Epithelial cell of esophagus (primary cell): Measurements from ENCODE around the gene GRIN1.
"Not testable (repeated sequence)": the region's sequence is repeated elsewhere in the genome, so short reads cannot be mapped to it uniquely, and the experiment has no call there.

Experiments
- DNase-seq: peaks from one replicate; pipeline ENCODE4 v3.0.0; 2010; ENCODE audit warnings: low read depth
- H3K4me3 ChIP-seq: 2 replicates; pipeline ENCODE4 v1.5.1; 2011; ENCODE audit warnings: mild to moderate bottlenecking, low read length, control low read depth
- CTCF ChIP-seq: IDR thresholded peaks from 2 replicates; pipeline ENCODE4 v1.5.1; 2011; ENCODE audit warnings: low read depth, mild to moderate bottlenecking, low read length, control low read depth, inconsistent platforms; ENCODE audit not compliant: insufficient read depth; ENCODE audit errors: missing control alignments

GRIN1 gene

DNA sequence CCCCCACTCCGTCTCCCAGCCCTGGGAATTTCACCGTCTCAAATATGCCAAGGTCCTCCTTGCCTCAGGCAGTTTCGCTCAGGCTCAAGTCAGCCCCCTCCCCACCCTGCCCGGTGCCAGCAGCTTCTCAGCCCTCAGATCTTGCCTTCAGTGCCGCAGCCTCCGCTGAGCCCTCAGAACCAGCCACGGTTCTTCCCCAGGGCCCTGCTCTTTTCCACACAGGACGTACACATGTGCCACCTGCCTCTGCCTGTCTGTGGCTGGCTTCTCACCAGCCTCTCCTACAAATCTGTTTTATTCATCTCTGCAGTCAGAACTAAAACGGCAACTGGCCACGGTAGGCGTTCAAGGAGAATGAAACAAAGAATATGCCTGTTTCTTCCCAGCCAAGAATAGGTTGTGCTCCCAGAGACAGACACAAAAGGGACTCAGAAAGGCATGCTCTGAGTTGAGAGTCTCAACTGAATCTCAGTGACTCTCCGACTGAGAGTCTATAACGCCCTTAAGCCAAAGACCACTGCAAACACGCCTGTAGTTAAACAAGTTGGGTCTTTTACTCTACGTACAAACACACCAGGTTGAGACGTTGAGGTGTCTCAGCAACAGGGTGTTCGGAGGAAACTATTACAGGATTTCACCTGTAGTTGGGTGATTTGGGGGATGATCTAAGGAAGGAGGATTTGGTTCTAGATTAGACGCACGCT, 10.6 kb upstream of the GRIN1 start:
- no peak for DNase-seq
- no peak for TF ChIP-seq CTCF
- H3K4me3 ChIP-seq, result peak overlapping the region; percentile 78

DNA sequence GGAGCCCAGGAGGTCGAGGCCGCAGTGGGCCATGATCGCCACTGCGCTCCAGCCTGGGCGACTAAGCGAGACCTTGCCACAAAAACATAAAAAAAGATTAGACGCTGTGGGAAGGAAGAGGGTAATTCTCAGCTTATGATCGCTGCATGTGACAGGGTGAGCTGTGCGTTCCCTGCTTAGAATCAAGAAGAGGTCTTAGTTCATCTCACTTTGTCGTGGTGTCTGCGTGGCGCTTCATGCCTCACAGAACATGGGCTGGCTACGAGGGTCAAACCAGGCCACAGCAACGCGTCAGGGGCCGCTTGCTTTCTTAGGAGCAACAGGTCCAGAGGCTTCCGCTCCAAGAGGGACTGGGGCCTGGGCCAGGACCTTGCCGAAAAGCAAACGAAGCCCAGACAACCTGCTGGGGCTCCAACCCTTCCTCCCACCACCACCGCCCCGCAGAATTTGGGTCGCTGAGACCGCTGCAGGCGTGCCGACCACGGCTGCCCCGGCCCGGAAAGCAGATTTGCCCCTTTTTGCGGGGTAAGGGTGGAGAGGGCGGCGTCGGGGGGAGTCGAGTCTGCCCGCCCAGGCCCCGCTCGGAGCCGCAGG, 10.0 kb upstream of the GRIN1 start:
- H3K4me3 ChIP-seq, result peak overlapping the region; percentile 78
- DNase-seq, result no peak
- no peak for TF ChIP-seq CTCF

GRCh38 chr9:137129456-137130175, 9.3 kb upstream of the GRIN1 start:
- peak overlapping the region; percentile 78 for H3K4me3 ChIP-seq
- TF ChIP-seq CTCF, result no peak
- DNase-seq, result peak; percentile 95

- H3K4me3 ChIP-seq, result peak overlapping the region; percentile 78
- DNase-seq, result no peak
- no peak for TF ChIP-seq CTCF
Observed at GRCh38 chr9:137130176-137130755, 8.7 kb upstream of the GRIN1 start.

- no peak for TF ChIP-seq CTCF
- no peak overlapping the region for H3K4me3 ChIP-seq
- no peak for DNase-seq
Observed at GRCh38 chr9:137134191-137134590, 4.8 kb upstream of the GRIN1 start.

DNA sequence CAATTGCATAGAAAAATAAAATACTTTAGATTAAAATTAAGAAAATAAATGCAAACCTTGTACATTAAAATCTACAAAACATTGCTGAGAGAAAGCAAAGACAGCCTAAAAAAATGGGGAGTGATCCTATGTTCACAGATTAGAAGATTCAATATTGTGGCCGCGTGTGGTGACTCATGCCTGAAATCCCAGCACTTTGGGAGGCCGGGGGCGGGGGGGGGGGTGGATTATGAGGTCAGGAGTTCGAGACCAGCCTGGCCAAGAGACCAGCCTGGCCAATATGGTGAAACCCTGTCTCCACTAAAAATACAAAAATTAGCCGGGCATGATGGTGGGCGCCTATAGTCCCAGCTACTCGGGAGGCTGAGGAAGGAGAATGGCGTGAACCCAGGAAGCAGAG, 3.8 kb upstream of the GRIN1 start:
- not testable (repeated sequence) for DNase-seq, H3K4me3 ChIP-seq

- H3K4me3 ChIP-seq, result no peak overlapping the region
- no peak for DNase-seq
- no peak for TF ChIP-seq CTCF
Observed at GRCh38 chr9:137136261-137136880, 2.6 kb upstream of the GRIN1 start.
